ENCODE measurements around the gene PIP5K1A.

The PIP5K1A gene

DNA sequence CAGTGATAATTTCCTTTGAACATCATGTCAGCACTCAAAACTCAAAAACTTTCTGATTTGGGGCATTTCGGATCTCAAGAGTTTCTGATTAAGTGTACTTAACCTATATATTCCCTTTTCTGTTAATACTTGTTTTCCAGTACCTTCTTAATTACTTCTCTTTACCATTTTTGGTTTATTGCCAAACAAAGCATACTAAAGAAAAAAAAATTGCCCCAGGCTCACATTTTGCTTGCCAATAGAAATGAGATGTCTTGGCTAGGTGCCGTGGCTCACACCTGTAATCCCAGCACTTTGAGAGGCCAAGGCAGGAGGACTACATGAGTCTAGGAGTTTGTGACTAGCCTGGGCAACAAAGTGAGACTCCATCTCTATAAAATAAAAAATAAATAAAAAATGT lies 61.0 kb downstream of the PIP5K1A start:
- DNase-seq, result no peak

DNA sequence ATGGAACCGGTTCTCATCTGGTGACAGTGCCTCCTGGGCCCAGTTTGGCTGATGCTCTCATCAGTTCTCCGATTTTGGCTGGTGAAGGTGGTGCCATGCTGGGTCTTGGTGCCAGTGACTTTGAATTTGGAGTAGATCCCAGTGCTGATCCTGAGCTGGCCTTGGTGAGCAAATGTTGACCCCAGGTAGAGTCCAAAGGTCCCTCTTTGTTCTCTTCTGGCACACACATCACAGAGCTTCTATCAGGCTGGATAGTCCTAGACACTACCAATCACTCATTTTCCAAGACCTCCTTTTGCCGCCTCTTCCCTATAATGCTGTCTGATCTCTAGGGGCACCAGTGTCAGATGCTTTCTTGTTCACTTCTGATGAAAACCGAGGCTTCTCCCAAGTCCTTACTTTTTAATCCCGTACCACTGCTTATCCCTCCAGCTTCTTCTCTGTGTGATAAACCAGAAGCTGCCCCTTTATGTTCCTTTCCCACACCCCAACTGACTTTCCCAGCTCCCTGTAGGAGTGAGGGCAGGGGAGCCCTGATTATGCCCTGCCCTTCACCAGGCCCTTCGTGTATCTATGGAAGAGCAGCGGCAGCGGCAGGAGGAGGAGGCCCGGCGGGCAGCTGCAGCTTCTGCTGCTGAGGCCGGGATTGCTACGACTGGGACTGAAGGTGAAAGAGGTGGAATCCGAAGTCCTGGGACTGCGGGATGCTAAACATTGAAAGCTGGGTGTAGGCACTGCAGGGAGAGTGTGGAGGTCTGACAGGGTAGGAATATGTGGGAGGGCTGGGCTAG lies 67.3 kb downstream of the PIP5K1A start:
- DNase-seq, result no peak

GRCh38 chr1:151266315-151266714 lies 68.0 kb downstream of the PIP5K1A start:
- DNase-seq, result no peak

GRCh38 chr1:151266821-151267220 lies 68.5 kb downstream of the PIP5K1A start:
- no peak for DNase-seq

GRCh38 chr1:151267760-151268159 lies 69.4 kb downstream of the PIP5K1A start:
- no peak for DNase-seq

- no peak for DNase-seq
Measured at GRCh38 chr1:151273924-151274466, 75.6 kb downstream of the PIP5K1A start.

DNA sequence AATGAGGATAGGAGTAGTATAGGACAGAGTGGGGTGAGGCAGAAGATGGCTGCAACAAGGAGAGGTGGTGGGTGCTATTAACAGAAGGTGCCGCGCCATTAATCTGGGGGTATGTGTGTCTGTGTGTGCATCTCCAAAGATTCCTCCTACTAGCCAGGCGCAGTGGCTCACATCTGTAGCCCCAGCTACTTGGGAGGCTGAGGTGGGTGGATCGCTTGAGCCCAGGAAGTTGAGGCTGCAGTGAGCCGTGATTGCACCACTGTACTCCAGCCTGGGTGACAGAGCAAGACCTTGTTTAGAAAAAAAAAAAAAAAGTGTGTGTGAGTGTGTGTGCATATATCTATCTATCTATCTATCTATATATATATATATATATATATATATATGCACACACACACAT lies 77.0 kb downstream of the PIP5K1A start:
- peak in 1 of 2 donors; percentile 49 for DNase-seq

DNA sequence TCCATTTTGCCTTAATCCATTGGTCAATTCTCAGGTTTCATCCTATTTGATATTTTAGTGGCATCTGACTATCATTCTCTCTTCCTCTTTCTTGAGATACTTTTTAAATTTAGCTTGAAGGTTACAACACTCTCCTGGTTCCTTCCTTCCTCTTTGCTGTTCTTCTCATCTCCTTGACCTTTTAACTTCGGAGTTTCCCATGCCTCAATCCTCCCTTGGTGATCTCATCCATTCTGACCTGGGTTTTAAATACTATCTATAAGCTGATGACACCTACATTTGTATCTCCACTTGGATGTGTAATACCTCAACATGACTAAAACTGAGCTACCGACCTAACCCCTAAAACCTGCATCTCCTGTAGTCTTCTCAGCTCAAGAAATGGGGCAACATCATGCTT lies 78.9 kb downstream of the PIP5K1A start:
- DNase-seq, result peak in 1 of 2 donors; percentile 52

- peak; percentile 93 to 97 for DNase-seq
Measured at GRCh38 chr1:151281225-151281968, 83.0 kb downstream of the PIP5K1A start.

DNA sequence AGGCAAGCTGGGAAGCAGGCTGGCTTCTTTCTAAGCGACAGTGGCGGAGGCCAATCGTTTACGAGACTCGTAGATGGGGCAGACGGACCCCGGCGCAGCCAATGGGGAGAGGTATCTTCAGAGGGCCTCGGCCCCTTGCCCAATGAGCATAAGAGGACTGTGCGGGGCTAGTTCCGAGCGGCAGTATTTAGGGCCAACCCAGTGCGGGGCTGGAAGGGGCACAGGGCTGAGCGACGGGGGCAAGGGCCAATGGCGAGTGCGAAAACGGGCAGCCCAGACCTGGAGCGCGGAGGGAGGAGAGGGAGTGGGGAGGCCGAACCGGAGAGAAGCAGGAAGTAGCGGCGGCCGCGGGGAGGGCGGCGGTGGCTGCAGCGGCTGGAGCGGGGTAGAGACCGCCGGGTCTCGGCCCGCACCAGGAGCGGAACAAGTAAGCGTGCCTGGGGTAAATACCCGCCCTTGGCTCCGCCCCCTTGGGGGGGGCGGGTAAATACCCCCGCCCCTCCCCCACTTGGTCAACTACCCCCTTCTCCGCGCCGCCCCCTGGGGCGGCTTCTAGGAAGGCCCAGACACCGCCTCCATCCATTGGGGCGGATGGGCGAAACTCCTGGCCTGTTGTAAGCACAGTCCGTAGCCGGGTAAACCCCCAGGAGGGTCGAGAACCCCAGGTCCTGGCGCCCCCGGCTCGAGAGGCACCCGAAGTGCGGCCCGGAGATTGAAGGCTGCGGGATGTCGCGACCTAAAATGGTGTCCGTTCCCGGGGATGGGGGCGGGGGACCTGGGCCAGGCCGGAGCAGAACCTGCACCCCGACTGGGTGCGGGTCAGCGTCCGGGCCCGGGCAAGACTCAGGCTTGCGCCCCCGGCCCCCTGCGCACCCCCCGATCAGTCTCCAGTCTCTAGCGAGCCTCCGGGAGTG lies 83.9 kb downstream of the PIP5K1A start, which contains the start of gene ZNF687:
Gene ZNF687 (plus strand): TSS at position 331 of the 914 bp plus-strand sequence. CDS start 3,993 bp downstream, outside the sequence.
- peak; percentile 99 for DNase-seq

DNA sequence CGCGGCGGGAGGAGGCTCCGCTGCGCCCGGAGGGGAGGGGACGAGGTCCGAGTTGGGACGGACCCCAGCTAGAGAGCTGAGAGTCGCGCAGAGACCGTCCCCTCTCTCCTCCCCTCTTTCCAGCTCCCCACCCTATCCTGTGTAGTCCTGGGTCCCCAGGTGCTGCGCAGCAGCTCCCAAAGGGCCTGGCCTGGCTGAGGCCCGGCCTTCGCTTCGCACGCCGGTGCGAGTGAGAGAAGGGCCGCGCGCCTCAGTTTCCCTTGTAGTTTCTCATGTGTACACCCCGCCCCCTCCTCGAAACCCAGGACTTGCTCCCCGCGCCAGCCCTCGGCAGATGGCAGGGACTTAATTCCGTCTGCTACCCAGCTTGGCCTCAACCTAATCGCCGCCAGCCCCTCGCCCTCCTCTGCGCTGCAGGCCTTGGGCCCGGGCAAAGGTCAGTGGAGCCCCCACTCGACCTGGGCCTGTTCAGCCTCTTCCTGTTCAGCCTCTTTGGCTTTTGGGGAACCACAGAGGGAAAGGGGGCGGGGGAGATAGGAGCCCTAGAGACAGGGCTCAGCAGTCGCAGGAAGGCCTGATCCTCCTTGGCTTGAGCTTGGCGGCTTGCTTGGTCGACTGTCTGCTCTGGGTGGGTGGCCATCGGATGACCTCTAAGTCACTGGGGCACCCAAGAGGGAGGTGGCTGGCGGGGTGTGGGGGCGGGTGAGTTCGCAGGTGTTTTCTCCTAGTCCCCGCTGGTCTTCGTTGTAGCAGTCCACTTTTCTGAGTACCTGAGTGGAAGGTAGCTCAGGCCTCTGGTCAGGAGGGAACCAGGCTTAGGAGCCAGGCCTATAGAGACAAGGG lies 84.8 kb downstream of the PIP5K1A start:
- DNase-seq, result peak; percentile 19 to 52

DNA sequence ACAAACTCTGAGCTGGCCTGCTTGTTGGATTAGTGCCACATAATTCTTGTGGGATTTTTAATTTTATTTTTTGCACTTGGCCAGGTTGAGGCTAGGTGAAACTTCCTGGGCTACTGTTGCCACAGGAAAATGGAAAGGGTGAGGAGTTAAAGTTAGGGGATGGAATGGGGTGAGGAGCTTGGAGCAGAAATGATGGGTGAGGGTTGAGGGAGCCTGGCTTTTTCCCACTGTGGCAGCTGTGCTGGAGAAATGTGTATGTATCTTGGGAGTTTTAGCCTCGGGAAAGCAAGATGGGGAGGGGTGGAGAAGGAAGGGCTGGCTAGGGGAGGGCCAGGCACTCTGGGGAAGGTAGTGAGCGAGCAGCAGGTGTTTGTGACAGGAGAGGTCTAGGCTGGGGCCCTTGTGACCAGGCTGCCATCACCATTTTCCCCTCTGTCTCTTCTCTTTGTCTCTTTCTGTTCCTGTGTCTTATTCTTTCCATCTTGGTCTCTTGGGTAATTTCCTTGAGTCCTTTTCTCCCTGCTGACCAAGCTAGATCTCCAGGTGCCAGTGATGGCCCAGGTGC lies 85.7 kb downstream of the PIP5K1A start:
- no peak for DNase-seq

GRCh38 chr1:151286619-151287340 lies 88.4 kb downstream of the PIP5K1A start:
- no peak for DNase-seq

- DNase-seq, result no peak
Measured at GRCh38 chr1:151287341-151287699, 89.0 kb downstream of the PIP5K1A start.

GRCh38 chr1:151287767-151288500 lies 89.6 kb downstream of the PIP5K1A start:
- no peak for DNase-seq

DNA sequence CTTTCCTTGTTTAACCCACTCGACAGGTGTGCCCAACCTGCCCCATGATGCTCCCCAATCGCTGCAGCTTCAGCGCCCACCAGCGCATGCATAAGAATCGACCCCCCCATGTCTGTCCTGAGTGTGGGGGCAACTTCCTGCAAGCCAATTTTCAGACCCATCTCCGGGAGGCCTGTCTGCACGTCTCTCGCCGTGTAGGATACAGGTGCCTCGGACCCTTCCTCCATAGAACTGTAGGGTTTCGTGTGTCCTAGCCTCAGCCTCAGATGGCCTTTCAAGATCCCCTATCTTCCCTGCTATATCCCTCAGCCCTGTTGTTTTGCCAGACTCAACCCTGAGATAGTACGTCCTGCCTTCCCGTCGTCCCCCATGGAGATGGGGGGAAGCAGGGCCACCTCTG lies 90.2 kb downstream of the PIP5K1A start:
- DNase-seq, result no peak

GRCh38 chr1:151289080-151289935 lies 91.0 kb downstream of the PIP5K1A start:
- no peak for DNase-seq

DNA sequence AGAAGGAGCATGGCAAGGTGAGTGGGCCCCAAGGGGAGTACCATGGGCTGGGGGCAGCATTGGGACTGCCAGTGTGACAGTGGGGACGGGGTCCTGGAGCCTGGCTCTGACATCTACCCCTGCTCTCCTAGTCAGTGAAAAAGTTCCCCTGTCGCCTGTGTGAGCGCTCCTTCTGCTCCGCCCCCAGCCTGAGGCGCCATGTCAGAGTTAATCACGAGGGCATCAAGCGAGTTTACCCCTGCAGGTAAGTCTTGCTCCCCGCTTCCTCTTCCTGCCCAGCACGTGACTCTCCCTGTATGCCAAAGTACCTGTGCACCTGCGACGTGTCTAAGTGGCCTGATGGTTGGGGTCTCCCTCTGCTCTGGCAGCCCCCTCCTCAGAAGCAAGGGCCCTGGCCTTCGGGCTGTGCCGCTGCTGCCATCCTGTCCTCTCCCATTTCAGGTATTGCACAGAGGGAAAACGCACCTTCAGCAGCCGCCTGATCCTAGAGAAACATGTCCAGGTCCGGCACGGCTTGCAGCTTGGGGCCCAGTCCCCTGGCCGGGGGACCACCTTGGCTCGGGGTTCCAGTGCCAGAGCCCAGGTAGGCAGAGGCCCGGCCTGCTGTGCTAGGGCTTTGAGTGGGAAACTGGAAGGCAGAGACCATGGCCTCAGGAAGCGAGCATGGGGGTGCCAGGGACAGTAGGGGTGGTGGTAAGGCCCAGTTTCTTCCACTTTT lies 91.8 kb downstream of the PIP5K1A start:
- no peak for DNase-seq

Measured in CD4-positive, alpha-beta T cell treated with Interleukin-1 beta for 1 hour (primary cell).